Measurements from ENCODE around the gene AMPH. TPM values are rescaled to one million over a fixed set of nuclear protein-coding genes. Genes with fewer than 3 reads are reported as not detected.

AMPH gene
- total RNA-seq, 1 experiment from 2014 or later = not detected

GRCh38 chr7:38373155-38373554, 258.0 kb downstream of the AMPH start:
- no peak for DNase-seq (ENCODE audit: low read depth, low spot score)
- POLR2A ChIA-PET = no interaction called here
- Histone ChIP-seq H4K20me1 (ENCODE audit: insufficient read depth) (no peaks in the 10 kb centered on the region), H3K4me1 (ENCODE audit: control insufficient read depth in 1 of 2, insufficient read depth in 2 of 2, low read length in 2 of 2) (peaks cover 0 to 7% of the 10 kb centered on the region in 2 experiments; a peak in 2 of 4 replicates), H3K27ac (ENCODE audit: low read depth, low read length) (no peak overlapping the region), H3K27me3 (ENCODE audit: insufficient read depth, low read length) (no peaks in the 10 kb centered on the region), H3K9ac (ENCODE audit: low read length) (no peak overlapping the region), H3K4me3 (replicated peaks in 1 of 2; ENCODE audit: low read depth in 1 of 2, low read length in 2 of 2) (no peak overlapping the region), H3K9me2 (ENCODE audit: insufficient read depth) (no peaks in the 10 kb centered on the region), H3K4me2 (ENCODE audit: low read length) (no peak overlapping the region), H2AFZ (ENCODE audit: low read depth, low read length, poor library complexity, severe bottlenecking) (no peak overlapping the region), H3K36me3 (ENCODE audit: control insufficient read depth in 1 of 2, insufficient read depth in 2 of 2, low read length in 2 of 2) (no peaks in the 10 kb centered on the region), H3K79me2 (ENCODE audit: insufficient read depth, low read length) (no peaks in the 10 kb centered on the region), H3K9me3 (ENCODE audit: control insufficient read depth in 1 of 2, insufficient read depth in 1 of 2, low read depth in 1 of 2, low read length in 2 of 2) (no peaks in the 10 kb centered on the region)
- no TSS peak for BruUV-seq (replicated peaks)
- RAD21 ChIA-PET (ENCODE audit: low non-redundant PET in 1 of 2, low total read pairs in 2 of 2, uncharacterized antibody in 2 of 2, unreplicated experiment in 2 of 2) = no interaction called here
- CTCF ChIA-PET = no interaction called here
- no peak for TF ChIP-seq ZFX (IDR thresholded peaks at IDR 0.05)
- ATAC-seq = no peak
- intact Hi-C loops (cut with micrococcal nuclease) = loop anchor here (10.0 kb wide), 1 partner anchor 1138 kb away; no protein-coding TSS in a partner anchor

- TF ChIP-seq MAX (IDR thresholded peaks at IDR 0.05) (no peak), POLR2AphosphoS5 (IDR thresholded peaks at IDR 0.05; ENCODE audit: low read depth, low read length) (no peak), FOSL1 (IDR thresholded peaks at IDR 0.05; ENCODE audit: low read depth) (no peak), CEBPB (IDR thresholded peaks at IDR 0.05; ENCODE audit: low read depth) (no peak), CTCF (IDR thresholded peaks at IDR 0.05 in 2 of 3, conservative IDR thresholded peaks at IDR 0.05 in 1 of 3; ENCODE audit: borderline replicate concordance in 1 of 3, insufficient read depth in 1 of 3, low read depth in 2 of 3, low read length in 2 of 3) (no peak), TCF7L2 (IDR thresholded peaks at IDR 0.05; ENCODE audit: borderline replicate concordance, extremely low read depth, insufficient read depth, insufficient read length) (no peak), JUND (IDR thresholded peaks at IDR 0.05) (no peak), EZH2 (IDR thresholded peaks at IDR 0.05) (no peak), SIN3A (IDR thresholded peaks at IDR 0.05; ENCODE audit: low read depth) (no peak), RAD21 (IDR thresholded peaks at IDR 0.05; ENCODE audit: low read depth) (no peak)
- H3K27ac ChIP-seq (ENCODE audit: low read depth, low read length) = no peak overlapping the region
- H2AFZ ChIP-seq (ENCODE audit: low read depth, low read length, poor library complexity, severe bottlenecking) = no peak overlapping the region
- H3K9me2 ChIP-seq (ENCODE audit: insufficient read depth) = no peaks in the 10 kb centered on the region
- no peak overlapping the region for H3K4me2 ChIP-seq (ENCODE audit: low read length)
- ATAC-seq (no peak), DNase-seq (ENCODE audit: low read depth, low spot score) (no peak)
- no peaks in the 10 kb centered on the region for H3K79me2 ChIP-seq (ENCODE audit: insufficient read depth, low read length)
- no peak overlapping the region for H3K4me3 ChIP-seq (replicated peaks in 1 of 2; ENCODE audit: low read depth in 1 of 2, low read length in 2 of 2)
- H3K27me3 ChIP-seq (ENCODE audit: insufficient read depth, low read length) = no peaks in the 10 kb centered on the region
- ChIA-PET CTCF (no interaction called here), RAD21 (ENCODE audit: low non-redundant PET in 1 of 2, low total read pairs in 2 of 2, uncharacterized antibody in 2 of 2, unreplicated experiment in 2 of 2) (no interaction called here), POLR2A (no interaction called here)
- H3K9me3 ChIP-seq (ENCODE audit: control insufficient read depth in 1 of 2, insufficient read depth in 1 of 2, low read depth in 1 of 2, low read length in 2 of 2) = no peaks in the 10 kb centered on the region
- BruUV-seq (replicated peaks) = no TSS peak
- H3K9ac ChIP-seq (ENCODE audit: low read length) = no peak overlapping the region
- no peaks in the 10 kb centered on the region for H3K36me3 ChIP-seq (ENCODE audit: control insufficient read depth in 1 of 2, insufficient read depth in 2 of 2, low read length in 2 of 2)
- H4K20me1 ChIP-seq (ENCODE audit: insufficient read depth) = no peaks in the 10 kb centered on the region
- H3K4me1 ChIP-seq (ENCODE audit: control insufficient read depth in 1 of 2, insufficient read depth in 2 of 2, low read length in 2 of 2) = peaks cover 0 to 7% of the 10 kb centered on the region in 2 experiments; a peak in 2 of 4 replicates
- intact Hi-C loops (cut with micrococcal nuclease) = loop anchor here (10.0 kb wide), 1 partner anchor 1137 kb away; no protein-coding TSS in a partner anchor
These were observed 258.9 kb downstream of the AMPH start for GRCh38 chr7:38372290-38372689.

All from HCT116 (cell line).